Activated CD8-positive, alpha-beta T cell treated with anti-CD3 and anti-CD28 coated beads, Interleukin-2, amount 10 ng/mL, durations not matched to agents 7 days and 5 days (primary cell): ENCODE results near the gene DCAKD. TPM values are rescaled to one million over a fixed set of nuclear protein-coding genes. Genes with fewer than 3 reads are reported as not detected.

Source experiments
- ATAC-seq: fragments of 150-1000 bp; cut with Tn5 transposase; one replicate; pipeline ENCODE4 v1.10.0; 2021; ENCODE audit warnings: moderate library complexity
- CTCF ChIA-PET: fragments of 350-600 bp; sonication (Branson Sonifier 250); formaldehyde crosslinking; loops from one replicate; lab custom pipeline; 2021; ENCODE audit warnings: antibody characterized with exemption; lab: Charles Lee
- POLR2A ChIA-PET: fragments of 350-600 bp; sonication (Branson Sonifier 250); formaldehyde crosslinking; loops from one replicate; lab custom pipeline; 2021; ENCODE audit warnings: antibody characterized with exemption; lab: Charles Lee
- DNase-seq: peaks from one replicate; pipeline ENCODE4 v3.0.0-alpha.2; 2020
- H3K27ac Mint-ChIP-seq: one replicate; pipeline ENCODE4 v1.8.0; 2021; ENCODE audit warnings: mild to moderate bottlenecking, mixed read lengths
- H3K27me3 Mint-ChIP-seq: one replicate; pipeline ENCODE4 v1.8.0; 2021; ENCODE audit warnings: low read depth, mixed read lengths
- H3K36me3 Mint-ChIP-seq: one replicate; pipeline ENCODE4 v1.8.0; 2021; ENCODE audit warnings: low read depth, mixed read lengths
- H3K4me1 Mint-ChIP-seq: one replicate; pipeline ENCODE4 v1.8.0; 2021; ENCODE audit warnings: low read depth, mixed read lengths
- H3K4me3 Mint-ChIP-seq: one replicate; pipeline ENCODE4 v1.8.0; 2021; ENCODE audit warnings: mild to moderate bottlenecking, mixed read lengths
- H3K9me3 Mint-ChIP-seq: one replicate; pipeline ENCODE4 v1.8.0; 2022; ENCODE audit warnings: mixed read lengths; ENCODE audit not compliant: insufficient read depth
- total RNA-seq, 2 experiments: library from RNA; stranded (reverse); gene quantifications; one replicate each; pipeline ENCODE4 v1.2.3, GENCODE V29; 2021

DCAKD gene
- total RNA-seq, 2 experiments from 2014 or later = 32.9 to 33.7 TPM

DNA sequence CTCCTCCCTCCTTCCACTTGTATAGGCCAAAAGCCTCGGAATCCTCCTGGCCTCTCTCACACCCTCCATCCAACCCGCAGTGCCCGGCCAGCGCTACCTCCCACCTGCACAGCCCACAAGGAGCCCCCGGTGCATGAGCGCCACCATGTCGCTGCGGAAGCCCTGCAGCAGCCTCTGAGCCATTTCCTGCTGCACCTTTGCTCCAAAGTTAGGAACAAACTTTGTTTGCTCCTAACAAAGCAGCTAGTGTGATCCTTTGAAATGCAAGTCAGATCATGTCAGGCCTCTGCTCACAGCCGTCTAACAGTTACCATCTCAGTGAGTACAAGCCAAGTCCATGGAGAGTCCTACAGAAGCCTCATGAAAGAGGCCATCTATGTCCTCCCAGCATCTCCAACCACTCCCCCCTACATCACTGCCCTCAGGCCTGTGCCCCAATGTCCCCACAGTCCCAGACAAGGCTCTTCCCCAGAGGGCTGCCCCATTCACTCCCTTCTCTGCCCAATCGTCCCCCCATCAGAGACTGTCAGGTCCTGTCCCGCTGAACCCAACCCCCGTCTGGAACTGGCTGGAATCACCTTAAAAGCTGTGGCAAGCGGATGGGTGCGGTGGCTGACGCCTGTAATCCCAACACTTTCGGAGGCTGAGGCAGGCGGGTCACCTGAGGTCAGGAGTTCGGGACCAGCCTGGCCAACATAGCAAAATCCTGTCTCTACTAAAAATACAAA, 7.5 kb downstream of the DCAKD start:
- no peak for DNase-seq
- ChIA-PET CTCF (no interaction called here), POLR2A (interaction anchor here (1.0 kb wide), 1 partner anchor 17 kb away, joined by 4 read pairs; the partner anchor contains the start of gene NMT1)
- Mint-ChIP-seq H3K9me3 (no peaks in the 10 kb centered on the region), H3K27me3 (no peaks in the 10 kb centered on the region), H3K27ac (peak overlapping the region; percentile 32), H3K4me1 (peaks cover 19% of the 10 kb centered on the region), H3K4me3 (no peak overlapping the region), H3K36me3 (peaks cover 13% of the 10 kb centered on the region)
- no peak for ATAC-seq

DNA sequence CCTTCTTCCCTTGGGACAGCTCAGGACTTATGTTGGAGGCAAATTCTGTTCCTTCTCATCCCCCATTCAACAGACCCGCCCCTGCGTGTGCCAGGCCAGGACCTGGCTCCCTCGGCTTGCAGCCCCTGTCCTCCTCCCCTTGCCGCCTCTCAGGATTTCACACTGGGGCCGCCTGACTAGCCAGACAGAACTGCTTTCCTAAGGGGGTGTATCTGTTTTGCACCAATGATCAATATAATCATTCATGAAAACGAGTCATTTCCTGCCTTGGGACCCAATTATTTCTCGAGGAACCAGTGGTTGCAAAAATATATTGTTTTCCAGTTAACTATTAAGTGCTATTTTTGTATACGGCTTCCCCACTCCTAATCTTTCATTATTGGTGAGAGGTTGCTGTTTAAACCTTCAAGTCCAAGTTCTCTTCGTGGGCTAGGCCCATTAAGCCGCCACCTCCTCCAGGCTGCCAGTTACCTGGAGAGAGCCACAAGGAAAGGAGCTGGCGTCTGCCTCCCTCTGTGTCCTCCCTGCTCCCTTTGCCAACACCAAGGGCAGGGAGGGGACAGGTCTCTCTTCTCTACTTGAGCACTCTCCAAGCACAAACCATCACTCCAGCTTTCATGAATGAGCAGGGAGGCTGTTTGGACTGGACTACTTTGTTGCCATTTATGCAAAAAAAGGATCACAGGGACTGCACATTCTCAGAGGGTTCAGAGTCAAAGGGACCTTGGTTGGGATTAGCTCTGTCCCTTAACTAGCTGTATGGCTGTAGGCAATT, 8.9 kb downstream of the DCAKD start:
- CTCF ChIA-PET = interaction anchor here (1.1 kb wide), 1 partner anchor 20 kb away, joined by 6 read pairs; no protein-coding TSS in a partner anchor
- Mint-ChIP-seq H3K27ac (peak overlapping the region; percentile 34), H3K4me1 (peaks cover 14% of the 10 kb centered on the region), H3K4me3 (no peak overlapping the region), H3K9me3 (no peaks in the 10 kb centered on the region), H3K36me3 (peaks cover 10% of the 10 kb centered on the region), H3K27me3 (no peaks in the 10 kb centered on the region)
- POLR2A ChIA-PET = no interaction called here
- DNase-seq (no peak), ATAC-seq (no peak)

DNA sequence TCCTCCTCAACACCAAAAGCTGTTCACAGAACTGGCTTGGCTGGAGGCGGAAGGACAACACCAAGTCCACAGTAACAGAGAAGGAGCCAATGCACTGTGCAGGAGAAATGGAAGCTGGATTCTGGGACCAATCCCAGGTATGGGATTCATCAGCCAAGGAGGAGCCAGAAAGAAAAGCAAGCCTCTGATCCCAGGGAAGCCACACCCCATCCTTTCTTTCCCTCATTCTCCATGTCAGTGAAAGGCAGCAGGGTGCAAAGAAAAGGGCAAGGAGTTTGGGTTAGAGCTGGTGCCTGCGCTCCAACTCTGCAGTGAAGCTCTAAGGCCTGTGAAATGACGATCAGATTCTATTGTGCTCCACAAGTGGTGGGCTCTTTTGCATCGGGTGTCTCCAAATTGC, 11.0 kb downstream of the DCAKD start:
- no peaks in the 10 kb centered on the region for H3K9me3 Mint-ChIP-seq
- no peak overlapping the region for H3K4me3 Mint-ChIP-seq
- DNase-seq (no peak), ATAC-seq (no peak)
- POLR2A ChIA-PET = interaction anchor here (0.8 kb wide), 1 partner anchor 10 kb away, joined by 3 read pairs; no protein-coding TSS in a partner anchor
- peaks cover 7% of the 10 kb centered on the region for H3K36me3 Mint-ChIP-seq
- CTCF ChIA-PET = interaction anchor here (1.1 to 1.6 kb wide), 2 partner anchors 19 to 59 kb away, joined by 3 read pairs; no protein-coding TSS in a partner anchor
- H3K27me3 Mint-ChIP-seq = no peaks in the 10 kb centered on the region
- no peak overlapping the region for H3K27ac Mint-ChIP-seq
- peaks cover 7% of the 10 kb centered on the region for H3K4me1 Mint-ChIP-seq

DNA sequence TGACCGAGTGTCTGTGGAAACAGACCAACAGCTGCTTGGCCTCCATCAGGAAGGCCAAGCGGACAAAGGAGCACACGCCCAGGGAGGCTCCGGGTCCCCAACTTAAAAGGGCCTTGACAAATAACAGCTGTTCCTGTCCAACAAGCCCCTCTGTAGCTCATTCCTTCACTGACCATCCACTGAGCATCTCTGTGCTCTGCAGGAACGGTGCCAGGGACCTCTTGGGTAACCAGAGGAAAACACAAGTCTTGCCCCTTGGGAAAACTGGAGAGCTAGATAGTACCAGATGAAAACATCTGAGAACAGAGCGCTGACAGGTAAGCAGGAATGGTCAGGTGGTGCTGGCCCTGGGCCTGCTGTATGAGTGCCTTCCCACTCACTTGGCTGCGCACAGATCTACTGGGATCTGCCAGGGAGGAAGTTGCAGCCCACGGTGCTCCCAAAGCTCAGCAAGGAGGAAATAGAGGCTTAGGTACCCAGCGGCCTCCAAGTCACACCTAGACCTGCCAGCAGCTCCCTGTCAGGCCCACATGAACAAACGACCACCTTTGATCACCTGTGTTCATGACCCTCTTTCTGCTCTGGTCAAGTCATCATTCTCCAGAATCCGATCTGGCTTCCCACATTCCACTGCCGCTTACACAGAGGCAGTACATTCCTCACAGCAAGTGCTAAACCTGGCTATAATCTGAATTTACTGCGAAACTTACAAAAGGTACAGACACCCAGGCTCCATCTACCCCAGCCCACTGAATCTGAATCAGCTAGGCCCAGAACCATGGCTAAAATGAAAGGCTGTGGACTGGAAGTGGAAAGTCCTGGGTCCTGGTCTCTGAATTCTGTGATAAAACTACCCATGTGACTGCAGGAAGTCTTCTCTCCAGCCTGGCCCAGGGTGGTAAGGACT, 12.5 kb downstream of the DCAKD start:
- ChIA-PET POLR2A (no interaction called here), CTCF (interaction anchor here (1.5 to 1.6 kb wide), 2 partner anchors 11 to 17 kb away, joined by 3 to 8 read pairs; no protein-coding TSS in a partner anchor)
- Mint-ChIP-seq H3K9me3 (no peaks in the 10 kb centered on the region), H3K4me3 (no peak overlapping the region), H3K27me3 (no peaks in the 10 kb centered on the region), H3K36me3 (peaks cover 16% of the 10 kb centered on the region), H3K27ac (peak overlapping the region; percentile 21), H3K4me1 (peaks cover 5% of the 10 kb centered on the region)
- DNase-seq (no peak), ATAC-seq (no peak)

DNA sequence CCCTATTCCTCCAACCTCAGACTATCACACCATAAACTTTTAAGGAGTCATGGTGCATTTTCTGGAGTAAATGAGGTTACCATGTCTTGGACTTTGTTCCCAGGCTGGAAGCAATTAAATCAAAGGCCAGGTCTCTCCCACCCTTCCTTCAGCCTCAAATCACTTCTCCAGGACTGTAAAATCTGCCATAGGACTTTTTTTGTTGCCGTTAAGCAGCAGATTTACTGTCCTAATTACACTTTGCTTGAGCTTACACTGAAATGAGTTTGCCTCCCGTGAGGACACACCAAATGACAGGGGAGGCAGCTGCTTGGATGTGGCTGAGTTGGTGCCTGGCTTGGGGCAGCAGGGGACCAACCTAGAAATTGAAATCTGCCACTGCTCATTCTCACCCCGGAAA, 14.7 kb downstream of the DCAKD start:
- ATAC-seq = no peak
- no peaks in the 10 kb centered on the region for H3K27me3 Mint-ChIP-seq
- H3K4me3 Mint-ChIP-seq = no peak overlapping the region
- CTCF ChIA-PET = interaction anchor here (0.7 to 1.7 kb wide), 3 partner anchors 13 to 99 kb away, joined by 3 to 6 read pairs (median 5); partner anchors contain the start of gene ACBD4
- H3K36me3 Mint-ChIP-seq = peaks cover 19% of the 10 kb centered on the region
- POLR2A ChIA-PET = no interaction called here
- peaks cover 6% of the 10 kb centered on the region for H3K4me1 Mint-ChIP-seq
- H3K9me3 Mint-ChIP-seq = no peaks in the 10 kb centered on the region
- H3K27ac Mint-ChIP-seq = no peak overlapping the region
- DNase-seq = no peak

DNA sequence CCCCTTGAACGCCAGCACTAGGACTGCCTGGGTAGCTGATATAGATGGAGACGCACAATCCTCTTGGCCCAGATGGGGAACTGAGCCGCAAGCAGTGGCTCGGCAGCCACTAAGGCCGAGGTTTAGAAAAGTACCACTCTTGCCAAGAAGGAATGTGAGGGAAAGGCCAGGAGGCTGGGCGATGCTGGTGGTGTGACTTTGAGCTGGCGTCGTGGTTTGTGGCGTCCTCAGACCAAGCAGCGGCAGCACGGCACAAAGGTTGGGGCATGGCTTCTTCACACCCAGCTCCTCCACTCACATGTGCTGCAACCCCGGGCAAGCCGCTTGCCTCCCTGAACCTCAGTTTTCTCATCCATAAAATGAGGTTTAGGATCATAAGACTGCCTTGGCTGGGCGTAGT, 15.6 kb downstream of the DCAKD start:
- DNase-seq (no peak), ATAC-seq (no peak)
- no peak overlapping the region for H3K27ac Mint-ChIP-seq
- H3K4me1 Mint-ChIP-seq = peaks cover 14% of the 10 kb centered on the region
- CTCF ChIA-PET = interaction anchor here (1.6 to 5.7 kb wide), 2 partner anchors 13 to 14 kb away, joined by 6 to 31 read pairs; no protein-coding TSS in a partner anchor
- no peaks in the 10 kb centered on the region for H3K9me3 Mint-ChIP-seq
- no peak overlapping the region for H3K4me3 Mint-ChIP-seq
- POLR2A ChIA-PET = no interaction called here
- H3K27me3 Mint-ChIP-seq = no peaks in the 10 kb centered on the region
- peaks cover 19% of the 10 kb centered on the region for H3K36me3 Mint-ChIP-seq

DNA sequence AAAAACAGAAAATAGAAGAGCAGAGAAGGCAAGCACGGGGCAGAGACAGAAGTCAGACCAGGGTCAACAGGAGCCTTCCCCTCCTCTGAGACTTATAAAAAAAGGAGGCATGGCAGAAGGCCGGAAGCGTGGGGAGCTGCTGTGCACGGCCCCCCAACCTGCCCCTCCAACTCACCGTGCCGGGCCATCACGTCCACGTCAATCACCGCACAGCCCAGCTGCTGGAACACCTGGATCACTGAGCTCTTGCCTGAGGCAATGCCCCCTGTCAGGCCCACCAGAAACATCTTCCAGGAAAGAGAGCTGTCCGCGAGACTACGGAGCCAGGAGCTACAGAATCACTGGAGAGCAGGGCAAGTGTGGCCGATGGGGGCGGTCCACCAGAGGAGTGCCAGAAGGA, 16.8 kb downstream of the DCAKD start:
- no peaks in the 10 kb centered on the region for H3K9me3 Mint-ChIP-seq
- ATAC-seq (no peak), DNase-seq (no peak)
- H3K36me3 Mint-ChIP-seq = peaks cover 25% of the 10 kb centered on the region
- POLR2A ChIA-PET = no interaction called here
- H3K27ac Mint-ChIP-seq = no peak overlapping the region
- no peaks in the 10 kb centered on the region for H3K27me3 Mint-ChIP-seq
- CTCF ChIA-PET = interaction anchor here (1.2 to 5.7 kb wide), 2 partner anchors 12 to 16 kb away, joined by 5 to 31 read pairs; partner anchors contain the start of gene DCAKD
- peaks cover 17% of the 10 kb centered on the region for H3K4me1 Mint-ChIP-seq
- H3K4me3 Mint-ChIP-seq = no peak overlapping the region

DNA sequence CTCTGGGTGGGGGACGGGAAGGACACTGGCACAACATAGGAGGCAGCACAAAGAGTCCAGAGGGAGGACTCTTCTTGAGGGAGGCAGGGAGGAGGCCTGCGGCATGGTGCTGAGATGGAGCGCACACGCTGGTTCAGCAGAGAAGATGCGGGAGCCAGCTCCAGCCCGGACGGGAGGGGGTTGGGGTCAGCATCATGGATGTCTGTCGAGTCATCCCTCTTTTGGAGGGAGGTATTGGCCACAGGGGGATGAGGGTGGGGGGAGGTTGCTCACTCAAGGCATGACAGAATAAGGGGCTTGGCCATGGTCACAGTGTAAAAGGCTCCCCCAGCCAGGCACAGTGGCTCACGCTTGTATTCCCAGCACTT, 19.3 kb downstream of the DCAKD start:
- Mint-ChIP-seq H3K36me3 (peaks cover 28% of the 10 kb centered on the region), H3K4me1 (peaks cover 17% of the 10 kb centered on the region), H3K4me3 (no peak overlapping the region), H3K9me3 (no peaks in the 10 kb centered on the region), H3K27me3 (no peaks in the 10 kb centered on the region), H3K27ac (peak overlapping the region; percentile 54)
- POLR2A ChIA-PET = interaction anchor here (0.9 kb wide), 1 partner anchor 13 kb away, joined by 5 read pairs; no protein-coding TSS in a partner anchor
- DNase-seq (no peak), ATAC-seq (no peak)
- CTCF ChIA-PET = interaction anchor here (1.0 to 5.7 kb wide), 2 partner anchors 10 to 68 kb away, joined by 4 to 31 read pairs; no protein-coding TSS in a partner anchor

DNA sequence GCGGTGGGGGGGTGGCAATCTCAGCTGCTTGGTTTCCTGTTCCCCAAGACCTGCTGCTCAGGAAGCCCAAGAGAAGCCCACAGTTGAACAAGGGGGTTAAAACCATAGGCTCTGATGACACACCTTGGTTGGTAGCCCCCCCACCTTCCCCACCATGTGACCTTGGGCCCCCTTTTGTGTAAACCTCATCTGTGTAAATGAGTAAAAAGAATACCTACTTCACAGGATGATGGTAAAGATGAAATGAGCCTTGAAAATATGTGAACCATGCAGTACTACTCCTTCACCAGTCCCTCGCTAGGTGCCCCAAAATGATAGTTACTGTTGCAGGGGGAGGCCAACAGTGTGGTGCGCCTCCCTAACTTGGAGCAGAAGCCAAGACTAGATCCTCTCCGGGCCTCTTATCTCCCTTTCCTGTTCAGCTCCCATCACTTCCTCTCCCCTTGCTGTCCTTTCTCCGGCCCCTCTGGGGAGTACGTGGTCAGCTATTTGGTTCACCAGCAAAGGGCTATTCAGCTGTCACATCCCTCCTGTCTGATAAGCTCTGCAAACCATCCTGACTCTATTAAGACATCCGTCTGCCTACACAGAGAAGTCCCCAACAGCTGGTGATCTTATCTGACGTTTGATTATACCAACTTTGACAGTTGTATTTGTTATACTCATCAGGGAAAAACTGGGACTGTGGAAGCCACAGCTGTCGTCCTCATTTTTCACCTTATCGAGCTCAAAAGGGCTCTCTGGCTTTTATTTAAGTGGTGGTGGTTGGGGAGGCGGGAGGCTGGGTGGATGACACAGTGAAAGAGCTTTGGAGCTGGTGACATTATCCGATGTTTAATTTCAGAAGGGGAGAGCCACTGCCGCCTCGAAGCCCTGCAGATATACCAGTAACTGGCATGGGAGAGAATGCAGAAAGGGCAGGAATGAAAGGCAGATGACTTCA, 19.9 kb downstream of the DCAKD start:
- no peaks in the 10 kb centered on the region for H3K9me3 Mint-ChIP-seq

DNA sequence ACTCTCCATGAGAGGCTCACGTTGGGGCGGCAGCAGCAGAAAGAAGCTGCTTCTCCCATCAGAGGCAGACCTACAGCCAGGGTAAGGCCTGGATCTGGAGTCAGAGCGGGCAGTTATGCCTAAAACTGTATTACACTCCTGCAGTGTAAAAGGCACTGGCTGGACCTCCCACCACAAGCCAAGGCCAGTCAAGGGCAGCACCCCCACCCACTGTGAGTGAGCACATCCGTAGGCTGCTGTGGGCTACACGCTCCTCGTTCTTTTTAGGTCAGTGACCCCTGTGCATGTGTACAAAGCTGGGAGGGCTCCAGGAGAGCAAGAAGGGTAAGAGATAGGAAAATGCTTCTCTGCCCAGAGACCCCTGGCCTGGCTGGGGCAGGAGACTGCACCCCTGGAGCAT, 20.7 kb downstream of the DCAKD start:
- peaks cover 28% of the 10 kb centered on the region for H3K36me3 Mint-ChIP-seq
- ATAC-seq = no peak

More for the DNA sequence above, 19.9 kb downstream of the DCAKD start:
- no peak for DNase-seq
- peaks cover 28% of the 10 kb centered on the region for H3K36me3 Mint-ChIP-seq
- peak overlapping the region; percentile 64 for H3K27ac Mint-ChIP-seq
- CTCF ChIA-PET = interaction anchor here (1.0 to 5.7 kb wide), 3 partner anchors 9 to 68 kb away, joined by 3 to 31 read pairs (median 4); no protein-coding TSS in a partner anchor
- no peak overlapping the region for H3K4me3 Mint-ChIP-seq
- no peak for ATAC-seq
- no peaks in the 10 kb centered on the region for H3K27me3 Mint-ChIP-seq
- POLR2A ChIA-PET = interaction anchor here (0.9 kb wide), 1 partner anchor 14 kb away, joined by 5 read pairs; no protein-coding TSS in a partner anchor
- H3K4me1 Mint-ChIP-seq = peaks cover 17% of the 10 kb centered on the region

More for the DNA sequence above, 20.7 kb downstream of the DCAKD start:
- Mint-ChIP-seq H3K4me1 (peaks cover 17% of the 10 kb centered on the region), H3K9me3 (no peaks in the 10 kb centered on the region), H3K27me3 (no peaks in the 10 kb centered on the region), H3K27ac (no peak overlapping the region), H3K4me3 (no peak overlapping the region)
- no peak for DNase-seq
- ChIA-PET CTCF (interaction anchor here (1.0 to 5.7 kb wide), 2 partner anchors 8 to 18 kb away, joined by 3 to 31 read pairs; no protein-coding TSS in a partner anchor), POLR2A (no interaction called here)
